ENCODE measurements around the gene MYO9A.

DNA sequence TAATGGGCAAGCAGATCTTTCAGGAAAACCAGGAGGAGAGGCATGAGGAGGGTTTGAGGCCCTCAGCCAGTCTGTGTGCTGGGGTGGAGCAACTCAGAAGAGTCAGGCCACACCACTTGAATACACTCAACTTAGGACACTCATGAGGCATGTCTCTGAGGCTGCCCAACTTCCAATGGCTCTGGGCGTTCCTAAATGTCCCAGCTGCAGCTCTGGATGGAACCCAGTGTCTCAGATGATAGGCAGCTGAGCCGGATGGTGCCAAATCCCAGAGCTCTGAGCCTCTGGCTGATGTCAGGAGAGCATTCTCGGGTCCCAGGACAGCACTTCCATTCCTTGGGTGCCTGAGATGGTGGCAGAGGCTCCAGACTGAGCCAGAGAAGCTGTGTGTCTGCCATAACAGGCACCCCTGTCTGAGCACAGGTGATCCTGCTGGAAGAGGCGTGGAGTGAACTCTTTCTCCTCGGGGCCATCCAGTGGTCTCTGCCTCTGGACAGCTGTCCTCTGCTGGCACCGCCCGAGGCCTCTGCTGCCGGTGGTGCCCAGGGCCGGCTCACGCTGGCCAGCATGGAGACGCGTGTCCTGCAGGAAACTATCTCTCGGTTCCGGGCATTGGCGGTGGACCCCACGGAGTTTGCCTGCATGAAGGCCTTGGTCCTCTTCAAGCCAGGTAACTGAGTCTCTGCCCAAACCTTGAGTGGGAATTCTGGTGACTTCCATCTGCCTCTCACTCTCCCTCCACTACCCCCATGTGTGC is 304.8 kb downstream of the MYO9A start:
- TF ChIP-seq, protein P1, sequence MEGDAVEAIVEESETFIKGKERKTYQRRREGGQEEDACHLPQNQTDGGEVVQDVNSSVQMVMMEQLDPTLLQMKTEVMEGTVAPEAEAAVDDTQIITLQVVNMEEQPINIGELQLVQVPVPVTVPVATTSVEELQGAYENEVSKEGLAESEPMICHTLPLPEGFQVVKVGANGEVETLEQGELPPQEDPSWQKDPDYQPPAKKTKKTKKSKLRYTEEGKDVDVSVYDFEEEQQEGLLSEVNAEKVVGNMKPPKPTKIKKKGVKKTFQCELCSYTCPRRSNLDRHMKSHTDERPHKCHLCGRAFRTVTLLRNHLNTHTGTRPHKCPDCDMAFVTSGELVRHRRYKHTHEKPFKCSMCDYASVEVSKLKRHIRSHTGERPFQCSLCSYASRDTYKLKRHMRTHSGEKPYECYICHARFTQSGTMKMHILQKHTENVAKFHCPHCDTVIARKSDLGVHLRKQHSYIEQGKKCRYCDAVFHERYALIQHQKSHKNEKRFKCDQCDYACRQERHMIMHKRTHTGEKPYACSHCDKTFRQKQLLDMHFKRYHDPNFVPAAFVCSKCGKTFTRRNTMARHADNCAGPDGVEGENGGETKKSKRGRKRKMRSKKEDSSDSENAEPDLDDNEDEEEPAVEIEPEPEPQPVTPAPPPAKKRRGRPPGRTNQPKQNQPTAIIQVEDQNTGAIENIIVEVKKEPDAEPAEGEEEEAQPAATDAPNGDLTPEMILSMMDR (IDR thresholded peaks at IDR 0.05) = no peak
- TF ChIP-seq POLR2A (IDR thresholded peaks at IDR 0.05) = no peak
